A549 (cell line): ENCODE measurements around the gene RHOD. TPM values are rescaled to one million over a fixed set of nuclear protein-coding genes. Genes with fewer than 3 reads are reported as not detected.

Source experiments
- ATAC-seq, 2 experiments: fragments of 200-7000 bp in 1 of 2; fragments of >200 bp in 1 of 2; cut with Nextera tagmentation in 1 of 2; cut with Tn5 transposase in 1 of 2; 3 replicates each; pipeline versions ENCODE4 v1.8.0 to v1.9.1; 2018 to 2020; ENCODE audit warnings: mild to moderate bottlenecking in 1 of 2, moderate library complexity in 1 of 2
- CTCF ChIA-PET: fragments of 300-600 bp; sonication (Branson Sonifier 250); formaldehyde crosslinking; extraction: SDS; loops from one replicate; lab custom pipeline; 2021; ENCODE audit warnings: antibody characterized with exemption, inconsistent platforms; lab: Yijun Ruan, JAX
- POLR2A ChIA-PET: fragments of 350-600 bp; formaldehyde crosslinking; extraction: SDS; loops from one replicate; lab custom pipeline; 2021; ENCODE audit warnings: antibody characterized with exemption, inconsistent platforms; lab: Yijun Ruan, JAX
- DNase-seq, 2 experiments: peaks; one replicate each; pipeline versions ENCODE4 v3.0.0 to v3.0.0-alpha.2; 2011 to 2016; ENCODE audit warnings: low read depth in 1 of 2, low spot score in 1 of 2
- FAIRE-seq: peaks from 2 replicates; lab custom pipeline; 2011; peaks lifted over from hg19 to GRCh38; lab: Jason Lieb, UNC
- H3K27ac ChIP-seq, 2 experiments: fragments of >200 bp; sonication (Bioruptor Twin); formaldehyde crosslinking; 3 replicates each; pipeline ENCODE4 v1.5.1; 2016 to 2017
- H3K4me1 ChIP-seq: fragments of >200 bp; sonication (Bioruptor Twin); formaldehyde crosslinking; 3 replicates; pipeline ENCODE4 v1.6.1; 2016
- H3K4me2 ChIP-seq: fragments of >200 bp; sonication (Bioruptor Twin); formaldehyde crosslinking; 3 replicates; pipeline ENCODE4 v1.6.1; 2016
- H3K4me3 ChIP-seq: fragments of >200 bp; sonication (Bioruptor Twin); formaldehyde crosslinking; 3 replicates; pipeline ENCODE4 v1.5.1; 2016
- H3K9me3 ChIP-seq: fragments of >200 bp; sonication (Bioruptor Twin); formaldehyde crosslinking; 3 replicates; pipeline ENCODE4 v1.6.1; 2016
- CBX2 ChIP-seq: fragments of 200-600 bp; sonication (generic); IDR thresholded peaks from 2 replicates; pipeline ENCODE4 v1.6.1; 2016; ENCODE audit warnings: low read depth, mild to moderate bottlenecking, borderline replicate concordance
- CEBPB ChIP-seq, 2 experiments: fragments of >200 bp in 1 of 2; sonication (Bioruptor Twin) in 1 of 2; formaldehyde crosslinking in 1 of 2; IDR thresholded peaks; 2 replicates each; pipeline ENCODE4 v1.6.1; 2012 to 2016
- CTCF ChIP-seq: fragments of >200 bp; sonication (Bioruptor Twin); formaldehyde crosslinking; IDR thresholded peaks from 3 replicates; pipeline ENCODE4 v1.5.1; 2016
- EHF ChIP-seq: fragments of 250-450 bp; sonication (Bioruptor Pico); IDR thresholded peaks from 2 replicates; pipeline ENCODE4 v1.5.0; 2020; ENCODE audit warnings: mild to moderate bottlenecking
- ESRRA ChIP-seq: fragments of 150-350 bp; IDR thresholded peaks from 2 replicates; pipeline ENCODE4 v1.6.1; 2014; ENCODE audit warnings: mild to moderate bottlenecking, low read length, borderline replicate concordance
- FOSB ChIP-seq: fragments of 250-450 bp; sonication (Bioruptor Pico); IDR thresholded peaks from 2 replicates; pipeline ENCODE4 v1.5.0; 2020; ENCODE audit warnings: mild to moderate bottlenecking, moderate library complexity
- FOSL2 ChIP-seq, 2 experiments: fragments of 450-650 bp in 1 of 2; fragments of >200 bp in 1 of 2; sonication (Bioruptor Twin) in 1 of 2; formaldehyde crosslinking; IDR thresholded peaks; 2 replicates each; pipeline versions ENCODE4 v1.5.0 to v1.6.1; 2016 to 2020; ENCODE audit warnings: mild to moderate bottlenecking in 1 of 2, moderate library complexity in 1 of 2
- FOXS1 ChIP-seq: fragments of 250-450 bp; sonication (Bioruptor Pico); IDR thresholded peaks from 2 replicates; pipeline ENCODE4 v1.5.0; 2020; ENCODE audit warnings: mild to moderate bottlenecking, moderate library complexity
- HEYL ChIP-seq: fragments of 250-450 bp; sonication (Bioruptor Pico); IDR thresholded peaks from 2 replicates; pipeline ENCODE4 v1.8.0; 2021; ENCODE audit warnings: mild to moderate bottlenecking, moderate library complexity
- HOXB13 ChIP-seq: fragments of 250-450 bp; sonication (Bioruptor Pico); IDR thresholded peaks from 2 replicates; pipeline ENCODE4 v1.5.0; 2020; ENCODE audit warnings: low read depth, mild to moderate bottlenecking, moderate library complexity
- JUN ChIP-seq, 2 experiments: fragments of >200 bp; sonication (Bioruptor Twin); formaldehyde crosslinking; IDR thresholded peaks; 2 replicates in 1 of 2; 3 replicates in 1 of 2; pipeline ENCODE4 v1.6.1; 2016 to 2017
- KDM5A ChIP-seq: fragments of 200-600 bp; sonication (generic); IDR thresholded peaks from 2 replicates; pipeline ENCODE4 v1.6.1; 2016; ENCODE audit warnings: antibody characterized with exemption, mild to moderate bottlenecking
- NFE2L2 ChIP-seq: fragments of 150-350 bp; conservative IDR thresholded peaks from 2 replicates; pipeline ENCODE4 v1.6.1; 2014; ENCODE audit warnings: low read length
- NPAS2 ChIP-seq: fragments of 250-450 bp; sonication (Bioruptor Pico); IDR thresholded peaks from 2 replicates; pipeline ENCODE4 v1.8.0; 2022; ENCODE audit warnings: mild to moderate bottlenecking, moderate library complexity, borderline replicate concordance
- PHF8 ChIP-seq: fragments of 200-600 bp; sonication (generic); IDR thresholded peaks from 2 replicates; pipeline ENCODE4 v1.6.1; 2016; ENCODE audit warnings: low read depth, mild to moderate bottlenecking, antibody characterized with exemption, moderate library complexity, borderline replicate concordance
- RARB ChIP-seq: fragments of 250-450 bp; sonication (Bioruptor Pico); IDR thresholded peaks from 2 replicates; pipeline ENCODE4 v1.8.0; 2021; ENCODE audit warnings: mild to moderate bottlenecking, moderate library complexity
- SREBF2 ChIP-seq: fragments of 450-650 bp; IDR thresholded peaks from 2 replicates; pipeline ENCODE4 v1.6.1; 2014; ENCODE audit warnings: mild to moderate bottlenecking, moderate library complexity
- TFCP2L1 ChIP-seq: fragments of 250-450 bp; sonication (Bioruptor Pico); IDR thresholded peaks from 2 replicates; pipeline ENCODE4 v1.5.0; 2021; ENCODE audit warnings: mild to moderate bottlenecking
- ZSCAN20 ChIP-seq: fragments of 250-450 bp; sonication (Bioruptor Pico); IDR thresholded peaks from 2 replicates; pipeline ENCODE4 v1.8.0; 2022; ENCODE audit warnings: mild to moderate bottlenecking, moderate library complexity
- WGBS: methylation state at CpG from one replicate; pipeline ENCODE4 v1.1.6; 2017; ENCODE audit errors: missing lambda C conversion rate; 5-methylcytosine and 5-hydroxymethylcytosine counted together
- polyA plus RNA-seq, 4 experiments: library from polyadenylated mRNA; depleted of rRNA in 3 of 4; stranded (reverse); fragments of >200 nt; fragmentation: RNase III in 1 of 4; extraction: RNeasy Plus Mini Kit Qiagen cat#74134 plus additional on column Dnase treatment in 1 of 4; gene quantifications; 2 replicates in 3 of 4; 3 replicates in 1 of 4; pipeline ENCODE4 v1.2.3, GENCODE V29; 2011 to 2017
- TF ChIP-seq, protein P1 (sequence below): fragments of 250-450 bp; sonication (Bioruptor Pico); IDR thresholded peaks from 2 replicates; pipeline ENCODE4 v1.5.0; 2021; ENCODE audit warnings: mild to moderate bottlenecking, moderate library complexity, borderline replicate concordance
- TF ChIP-seq, protein P2 (sequence below): fragments of >200 bp; sonication (Bioruptor Twin); formaldehyde crosslinking; IDR thresholded peaks from 3 replicates; pipeline ENCODE4 v1.6.1; 2016
- TF ChIP-seq, protein P3 (sequence below): fragments of 450-650 bp; IDR thresholded peaks from 2 replicates; pipeline ENCODE4 v1.6.1; 2014; ENCODE audit warnings: antibody characterized with exemption

The RHOD gene
- polyA plus RNA-seq, 2 of the 4 experiments (the other 2 are of a cell fraction): 13.6 to 33.2 TPM

- CTCF ChIA-PET: interaction anchor here (0.6 to 3.0 kb wide), 10 partner anchors 10 to 307 kb away, joined by 3 to 16 read pairs (median 3); partner anchors contain the start of gene KDM2A
- FAIRE-seq: no peak
- TF ChIP-seq FOXS1: no peak
- TF ChIP-seq HOXB13 (CRISPR knock-in tag): no peak
- TF ChIP-seq, protein P1, sequence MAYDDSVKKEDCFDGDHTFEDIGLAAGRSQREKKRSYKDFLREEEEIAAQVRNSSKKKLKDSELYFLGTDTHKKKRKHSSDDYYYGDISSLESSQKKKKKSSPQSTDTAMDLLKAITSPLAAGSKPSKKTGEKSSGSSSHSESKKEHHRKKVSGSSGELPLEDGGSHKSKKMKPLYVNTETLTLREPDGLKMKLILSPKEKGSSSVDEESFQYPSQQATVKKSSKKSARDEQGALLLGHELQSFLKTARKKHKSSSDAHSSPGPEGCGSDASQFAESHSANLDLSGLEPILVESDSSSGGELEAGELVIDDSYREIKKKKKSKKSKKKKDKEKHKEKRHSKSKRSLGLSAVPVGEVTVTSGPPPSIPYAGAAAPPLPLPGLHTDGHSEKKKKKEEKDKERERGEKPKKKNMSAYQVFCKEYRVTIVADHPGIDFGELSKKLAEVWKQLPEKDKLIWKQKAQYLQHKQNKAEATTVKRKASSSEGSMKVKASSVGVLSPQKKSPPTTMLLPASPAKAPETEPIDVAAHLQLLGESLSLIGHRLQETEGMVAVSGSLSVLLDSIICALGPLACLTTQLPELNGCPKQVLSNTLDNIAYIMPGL (CRISPR knock-in tag): no peak
- no peak for TF ChIP-seq ZSCAN20 (CRISPR knock-in tag)
- TF ChIP-seq TFCP2L1 (CRISPR knock-in tag): no peak
- TF ChIP-seq CEBPB (IDR thresholded peaks at IDR 0.05): no peak
- no peak for TF ChIP-seq KDM5A
- no peak for TF ChIP-seq EHF (CRISPR knock-in tag)
- no peak for TF ChIP-seq SREBF2
- TF ChIP-seq, all 56 proteins: peak for 0
- Histone ChIP-seq H3K27ac (peak overlapping the region in 1 of 2 experiments; percentile 71; a peak in 3 of 6 replicates), H3K4me1 (peaks cover 12% of the 10 kb centered on the region), H3K4me2 (no peak overlapping the region), H3K4me3 (no peak overlapping the region), H3K9me3 (no peaks in the 10 kb centered on the region)
- no peak for DNase-seq
- POLR2A ChIA-PET: no interaction called here
- WGBS: 90% methylated on average over 18 of the region's 18 CpGs
- no peak for ATAC-seq
Measured at GRCh38 chr11:67043572-67044349, 12.9 kb upstream of the RHOD start.

GRCh38 chr11:67044496-67044895 lies 12.2 kb upstream of the RHOD start:
- DNase-seq (no peak), ATAC-seq (no peak)
- peaks cover 12% of the 10 kb centered on the region for H3K4me1 ChIP-seq
- H3K9me3 ChIP-seq: no peaks in the 10 kb centered on the region
- H3K27ac ChIP-seq: peak overlapping the region; percentile 38 to 71; a peak in 5 of 6 replicates
- WGBS: 71% methylated on average over 2 of the region's 14 CpGs
- TF ChIP-seq CEBPB (IDR thresholded peaks at IDR 0.05) (no peak), TFCP2L1 (CRISPR knock-in tag) (no peak), NPAS2 (CRISPR knock-in tag) (no peak), PHF8 (no peak), JUN (IDR thresholded peaks at IDR 0.05) (no peak), FOSB (CRISPR knock-in tag) (no peak), HOXB13 (CRISPR knock-in tag) (no peak), CBX2 (no peak), RARB (no peak), FOSL2 (IDR thresholded peaks at IDR 0.05) (no peak), FOSL2 (CRISPR knock-in tag; IDR thresholded peaks at IDR 0.05) (no peak), HEYL (CRISPR knock-in tag) (no peak), SREBF2 (no peak), FOXS1 (no peak), CTCF (no peak), ESRRA (no peak), NFE2L2 (no peak)
- TF ChIP-seq, protein P2, sequence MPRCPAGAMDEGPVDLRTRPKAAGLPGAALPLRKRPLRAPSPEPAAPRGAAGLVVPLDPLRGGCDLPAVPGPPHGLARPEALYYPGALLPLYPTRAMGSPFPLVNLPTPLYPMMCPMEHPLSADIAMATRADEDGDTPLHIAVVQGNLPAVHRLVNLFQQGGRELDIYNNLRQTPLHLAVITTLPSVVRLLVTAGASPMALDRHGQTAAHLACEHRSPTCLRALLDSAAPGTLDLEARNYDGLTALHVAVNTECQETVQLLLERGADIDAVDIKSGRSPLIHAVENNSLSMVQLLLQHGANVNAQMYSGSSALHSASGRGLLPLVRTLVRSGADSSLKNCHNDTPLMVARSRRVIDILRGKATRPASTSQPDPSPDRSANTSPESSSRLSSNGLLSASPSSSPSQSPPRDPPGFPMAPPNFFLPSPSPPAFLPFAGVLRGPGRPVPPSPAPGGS: no peak
- TF ChIP-seq, protein P3, sequence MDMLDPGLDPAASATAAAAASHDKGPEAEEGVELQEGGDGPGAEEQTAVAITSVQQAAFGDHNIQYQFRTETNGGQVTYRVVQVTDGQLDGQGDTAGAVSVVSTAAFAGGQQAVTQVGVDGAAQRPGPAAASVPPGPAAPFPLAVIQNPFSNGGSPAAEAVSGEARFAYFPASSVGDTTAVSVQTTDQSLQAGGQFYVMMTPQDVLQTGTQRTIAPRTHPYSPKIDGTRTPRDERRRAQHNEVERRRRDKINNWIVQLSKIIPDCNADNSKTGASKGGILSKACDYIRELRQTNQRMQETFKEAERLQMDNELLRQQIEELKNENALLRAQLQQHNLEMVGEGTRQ: no peak
- TF ChIP-seq, all 56 proteins: peak for 0
- no peak for FAIRE-seq
- POLR2A ChIA-PET: no interaction called here
- CTCF ChIA-PET: interaction anchor here (0.9 to 3.0 kb wide), 7 partner anchors 10 to 307 kb away, joined by 3 to 16 read pairs (median 3); no protein-coding TSS in a partner anchor
- Histone ChIP-seq H3K4me3 (no peak overlapping the region), H3K4me2 (no peak overlapping the region; the same call in 2 of the 3 replicates)
